Prostate gland (tissue), 2 donors: ENCODE results near the gene WDR88. TPM values are rescaled to one million over a fixed set of nuclear protein-coding genes. Genes with fewer than 3 reads are reported as not detected.
A peak's percentile ranks its signal among the peaks of the same experiment; 100 is the strongest.
"Not testable (repeated sequence)": the region's sequence is repeated elsewhere in the genome, so short reads cannot be mapped to it uniquely, and the experiment has no call there.

Experiments
- DNase-seq: peaks from one replicate; pipeline ENCODE4 v3.0.0-alpha.2; 2019; ENCODE audit warnings: low spot score
- H3K27ac ChIP-seq, 2 donors: fragments of 200-600 bp; sonication (generic); 2 replicates each; pipeline ENCODE4 v1.5.1; 2017 to 2019
- H3K27me3 ChIP-seq: fragments of 200-600 bp; sonication (generic); replicated peaks from 2 replicates; pipeline ENCODE4 v1.5.1; 2019; ENCODE audit not compliant: insufficient read depth
- H3K36me3 ChIP-seq, 2 donors: fragments of 200-600 bp; sonication (generic); 1 replicate in 1 of 2; 2 replicates in 1 of 2; pipeline versions ENCODE4 v1.5.1 to v1.8.1; 2017 to 2019
- H3K4me1 ChIP-seq: fragments of 200-600 bp; sonication (generic); replicated peaks from 2 replicates; pipeline ENCODE4 v1.5.1; 2019
- H3K4me3 ChIP-seq, 2 donors: fragments of 200-600 bp; sonication (generic); 2 replicates each; pipeline ENCODE4 v1.5.1; 2017 to 2019
- H3K9me3 ChIP-seq: fragments of 200-600 bp; sonication (generic); 2 replicates; pipeline ENCODE4 v1.5.1; 2017
- CTCF ChIP-seq, 4 experiments: fragments of 200-600 bp in 2 of 4; fragments of 450-650 bp in 2 of 4; sonication (generic) in 2 of 4; IDR thresholded peaks; 1 replicate in 3 of 4; 2 replicates in 1 of 4; pipeline ENCODE4 v1.5.1; 2016 to 2019; ENCODE audit warnings: antibody characterized with exemption in 4 of 4, mild to moderate bottlenecking in 2 of 4, moderate library complexity in 2 of 4
- POLR2A ChIP-seq: fragments of 450-650 bp; IDR thresholded peaks from one replicate; pipeline ENCODE4 v1.6.1; 2016; ENCODE audit warnings: antibody characterized with exemption, mild to moderate bottlenecking
- POLR2AphosphoS5 ChIP-seq: sonication (generic); formaldehyde crosslinking; IDR thresholded peaks from one replicate; pipeline ENCODE4 v1.6.1; 2017; ENCODE audit warnings: antibody characterized with exemption
- WGBS: methylation state at CpG from one replicate; pipeline ENCODE4 v1.1.5; 2018; 5-methylcytosine and 5-hydroxymethylcytosine counted together
- intact Hi-C: fragments of 100-400 bp; cut with DNase I; formaldehyde crosslinking; loops from one replicate; pipeline ENCODE4 v1.14.2; 2022
- total RNA-seq, 2 donors: library from RNA; depleted of rRNA; stranded (reverse); fragments of >200 nt; gene quantifications; one replicate each; pipeline ENCODE4 v1.1.0, GENCODE V29; 2016

WDR88 gene
- total RNA-seq, 2 donors from 2014 or later: 3.9 TPM; not detected in 1

- intact Hi-C loops: no loop called here
- WGBS: no CpG with 5 or more reads among the region's 1 CpG
- Histone ChIP-seq H3K27me3 (no peaks in the 10 kb centered on the region), H3K36me3 (no peaks in the 10 kb centered on the region), H3K4me3 (no peak overlapping the region), H3K27ac (no peak overlapping the region), H3K4me1 (no peaks in the 10 kb centered on the region), H3K9me3 (no peaks in the 10 kb centered on the region)
- no peak for DNase-seq
- no peak for TF ChIP-seq POLR2A
- TF ChIP-seq POLR2AphosphoS5: no peak
- TF ChIP-seq CTCF (IDR thresholded peaks at IDR 0.05): no peak
Measured at GRCh38 chr19:33189453-33189852, 57.5 kb downstream of the WDR88 start.

- H3K27ac ChIP-seq, H3K4me1 ChIP-seq, DNase-seq, H3K9me3 ChIP-seq, intact Hi-C loops, H3K36me3 ChIP-seq, H3K4me3 ChIP-seq, H3K27me3 ChIP-seq: not testable (repeated sequence)
- 95% methylated on average over 4 of the region's 4 CpGs for WGBS
Measured at GRCh38 chr19:33191092-33191491, 59.2 kb downstream of the WDR88 start.

GRCh38 chr19:33191501-33191900, 59.6 kb downstream of the WDR88 start:
- TF ChIP-seq POLR2AphosphoS5: no peak
- no peak for TF ChIP-seq CTCF (IDR thresholded peaks at IDR 0.05)
- TF ChIP-seq POLR2A: no peak
- Histone ChIP-seq H3K27me3 (no peaks in the 10 kb centered on the region), H3K4me3 (no peak overlapping the region), H3K4me1 (peaks cover 9% of the 10 kb centered on the region), H3K36me3 (no peaks in the 10 kb centered on the region), H3K9me3 (no peaks in the 10 kb centered on the region), H3K27ac (no peak overlapping the region)
- no peak for DNase-seq
- intact Hi-C loops: no loop called here
- 96% methylated on average over 6 of the region's 6 CpGs for WGBS

GRCh38 chr19:33192010-33192409, 60.1 kb downstream of the WDR88 start:
- H3K9me3 ChIP-seq: no peaks in the 10 kb centered on the region
- H3K27me3 ChIP-seq: no peaks in the 10 kb centered on the region
- no peak for TF ChIP-seq POLR2A
- no peak for TF ChIP-seq POLR2AphosphoS5
- no peak for TF ChIP-seq CTCF (IDR thresholded peaks at IDR 0.05)
- H3K27ac ChIP-seq: no peak overlapping the region
- 74% methylated on average over 7 of the region's 7 CpGs for WGBS
- H3K4me3 ChIP-seq: no peak overlapping the region
- H3K36me3 ChIP-seq: no peaks in the 10 kb centered on the region
- DNase-seq: no peak
- peaks cover 9% of the 10 kb centered on the region for H3K4me1 ChIP-seq
- intact Hi-C loops: no loop called here

- peak overlapping the region in 1 of 2 donors; percentile 63 for H3K4me3 ChIP-seq
- H3K36me3 ChIP-seq: no peaks in the 10 kb centered on the region
- H3K27me3 ChIP-seq: no peaks in the 10 kb centered on the region
- DNase-seq: no peak
- TF ChIP-seq POLR2AphosphoS5 (no peak), POLR2A (no peak), CTCF (IDR thresholded peaks at IDR 0.05) (no peak)
- no peaks in the 10 kb centered on the region for H3K9me3 ChIP-seq
- intact Hi-C loops: no loop called here
- WGBS: 80% methylated on average over 8 of the region's 8 CpGs
- H3K4me1 ChIP-seq: peaks cover 9% of the 10 kb centered on the region
- no peak overlapping the region for H3K27ac ChIP-seq
Measured at GRCh38 chr19:33193269-33193864, 61.5 kb downstream of the WDR88 start.
